Loucy (cell line): Measurements from ENCODE around the gene TP53INP2.

Experiments used
- H2AFZ ChIP-seq: fragments of 200-600 bp; sonication (generic); 2 replicates; pipeline ENCODE4 v1.6.0; 2016; ENCODE audit warnings: antibody characterized with exemption, mild to moderate bottlenecking, low read length, moderate library complexity
- H3F3A ChIP-seq: fragments of 200-600 bp; 2 replicates; pipeline ENCODE4 v1.6.0; 2016; ENCODE audit warnings: antibody characterized with exemption, low read depth, mild to moderate bottlenecking
- H3K27me3 ChIP-seq: fragments of 200-600 bp; sonication (generic); 2 replicates; pipeline ENCODE4 v1.6.1; 2014; ENCODE audit warnings: low read length, mild to moderate bottlenecking; ENCODE audit not compliant: insufficient read depth, poor library complexity, severe bottlenecking
- H3K36me3 ChIP-seq: fragments of 200-600 bp; sonication (generic); 2 replicates; pipeline ENCODE4 v1.6.1; 2016; ENCODE audit warnings: low read length; ENCODE audit not compliant: insufficient read depth
- H3K4me1 ChIP-seq: fragments of 200-600 bp; sonication (generic); 2 replicates; pipeline ENCODE4 v1.5.1; 2014; ENCODE audit warnings: low read length, mild to moderate bottlenecking; ENCODE audit not compliant: insufficient read depth, poor library complexity, severe bottlenecking
- H3K4me2 ChIP-seq: fragments of 200-600 bp; sonication (generic); 2 replicates; pipeline ENCODE4 v1.6.0; 2014; ENCODE audit warnings: antibody characterized with exemption, low read length, low read depth, mild to moderate bottlenecking; ENCODE audit not compliant: poor library complexity, severe bottlenecking
- H3K4me3 ChIP-seq: fragments of 200-600 bp; sonication (generic); 2 replicates; pipeline ENCODE4 v1.5.1; 2014; ENCODE audit warnings: low read length, mild to moderate bottlenecking, mixed read lengths; ENCODE audit not compliant: poor library complexity, severe bottlenecking
- H3K79me2 ChIP-seq: fragments of 200-600 bp; sonication (generic); 2 replicates; pipeline ENCODE4 v1.6.1; 2014; ENCODE audit warnings: low read length; ENCODE audit not compliant: insufficient read depth
- H3K9ac ChIP-seq: fragments of 200-600 bp; sonication (generic); 2 replicates; pipeline ENCODE4 v1.6.0; 2014; ENCODE audit warnings: mild to moderate bottlenecking, low read depth, low read length, moderate library complexity; ENCODE audit not compliant: poor library complexity, severe bottlenecking
- H3K9me2 ChIP-seq: fragments of 200-600 bp; sonication (generic); replicated peaks from 2 replicates; pipeline ENCODE4 v1.6.1; 2016; ENCODE audit warnings: low read depth, low read length, mixed read lengths
- H3K9me3 ChIP-seq: fragments of 200-600 bp; sonication (generic); 2 replicates; pipeline ENCODE4 v1.6.1; 2014; ENCODE audit warnings: mild to moderate bottlenecking, antibody characterized with exemption, low read length, low read depth; ENCODE audit not compliant: insufficient read depth
- H4K20me1 ChIP-seq: fragments of 200-600 bp; sonication (generic); 2 replicates; pipeline ENCODE4 v1.6.0; 2014; ENCODE audit warnings: antibody characterized with exemption, low read length, mild to moderate bottlenecking; ENCODE audit not compliant: insufficient read depth, poor library complexity, severe bottlenecking
- EZH2phosphoT487 ChIP-seq: fragments of 200-600 bp; IDR thresholded peaks from 2 replicates; pipeline ENCODE4 v1.6.1; 2018; ENCODE audit warnings: antibody characterized with exemption, mild to moderate bottlenecking, moderate library complexity, borderline replicate concordance
- TF ChIP-seq, protein P1 (sequence below): fragments of 200-600 bp; sonication (generic); conservative IDR thresholded peaks from 2 replicates; pipeline ENCODE4 v1.5.1; 2014; ENCODE audit warnings: mild to moderate bottlenecking, antibody characterized with exemption, low read length

Gene TP53INP2

DNA sequence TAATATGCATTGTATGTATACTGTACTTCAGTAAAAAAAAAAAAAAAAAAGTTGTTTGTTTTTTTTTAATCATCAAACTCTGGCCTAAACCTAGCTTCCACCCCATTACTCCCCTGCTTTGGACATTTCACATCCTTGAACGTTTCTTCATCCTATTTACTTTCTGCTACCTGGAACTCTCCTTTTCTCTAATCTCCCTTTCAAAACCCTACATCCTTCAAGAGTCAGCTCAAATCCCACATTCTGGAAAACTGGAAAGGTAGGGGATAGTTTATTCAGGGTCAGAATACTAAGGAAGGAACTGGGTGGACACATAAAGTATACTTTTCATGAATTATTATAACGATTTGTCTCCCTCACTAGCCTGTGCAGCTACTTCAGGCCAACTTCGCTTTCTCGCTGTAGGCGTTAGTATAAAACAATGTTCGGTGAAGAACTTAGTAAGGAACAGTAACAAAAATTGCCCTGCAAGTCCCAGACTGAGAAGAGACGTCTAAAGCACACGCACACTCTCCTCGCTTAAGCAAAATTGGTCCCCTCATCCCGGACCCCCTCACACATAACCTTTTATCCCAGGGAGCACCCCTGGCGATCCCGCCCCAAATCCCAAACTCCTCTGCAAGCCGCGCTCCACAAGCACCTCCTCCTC lies 28.0 kb upstream of the TP53INP2 start:
- H3K79me2 ChIP-seq = peaks cover 36% of the 10 kb centered on the region
- no peaks in the 10 kb centered on the region for H3K27me3 ChIP-seq
- H2AFZ ChIP-seq = peak overlapping the region; percentile 76
- peaks cover 8% of the 10 kb centered on the region for H4K20me1 ChIP-seq
- H3K4me3 ChIP-seq = peak overlapping the region; percentile 86
- no peaks in the 10 kb centered on the region for H3K9me3 ChIP-seq
- peak overlapping the region; percentile 85 for H3K4me2 ChIP-seq
- no peak for TF ChIP-seq EZH2phosphoT487
- TF ChIP-seq, protein P1, sequence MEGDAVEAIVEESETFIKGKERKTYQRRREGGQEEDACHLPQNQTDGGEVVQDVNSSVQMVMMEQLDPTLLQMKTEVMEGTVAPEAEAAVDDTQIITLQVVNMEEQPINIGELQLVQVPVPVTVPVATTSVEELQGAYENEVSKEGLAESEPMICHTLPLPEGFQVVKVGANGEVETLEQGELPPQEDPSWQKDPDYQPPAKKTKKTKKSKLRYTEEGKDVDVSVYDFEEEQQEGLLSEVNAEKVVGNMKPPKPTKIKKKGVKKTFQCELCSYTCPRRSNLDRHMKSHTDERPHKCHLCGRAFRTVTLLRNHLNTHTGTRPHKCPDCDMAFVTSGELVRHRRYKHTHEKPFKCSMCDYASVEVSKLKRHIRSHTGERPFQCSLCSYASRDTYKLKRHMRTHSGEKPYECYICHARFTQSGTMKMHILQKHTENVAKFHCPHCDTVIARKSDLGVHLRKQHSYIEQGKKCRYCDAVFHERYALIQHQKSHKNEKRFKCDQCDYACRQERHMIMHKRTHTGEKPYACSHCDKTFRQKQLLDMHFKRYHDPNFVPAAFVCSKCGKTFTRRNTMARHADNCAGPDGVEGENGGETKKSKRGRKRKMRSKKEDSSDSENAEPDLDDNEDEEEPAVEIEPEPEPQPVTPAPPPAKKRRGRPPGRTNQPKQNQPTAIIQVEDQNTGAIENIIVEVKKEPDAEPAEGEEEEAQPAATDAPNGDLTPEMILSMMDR = no peak
- H3K9me2 ChIP-seq = no peaks in the 10 kb centered on the region
- H3F3A ChIP-seq = no peaks in the 10 kb centered on the region
- no peaks in the 10 kb centered on the region for H3K36me3 ChIP-seq
- H3K4me1 ChIP-seq = peaks cover 21% of the 10 kb centered on the region
- peak overlapping the region; percentile 69 for H3K9ac ChIP-seq

DNA sequence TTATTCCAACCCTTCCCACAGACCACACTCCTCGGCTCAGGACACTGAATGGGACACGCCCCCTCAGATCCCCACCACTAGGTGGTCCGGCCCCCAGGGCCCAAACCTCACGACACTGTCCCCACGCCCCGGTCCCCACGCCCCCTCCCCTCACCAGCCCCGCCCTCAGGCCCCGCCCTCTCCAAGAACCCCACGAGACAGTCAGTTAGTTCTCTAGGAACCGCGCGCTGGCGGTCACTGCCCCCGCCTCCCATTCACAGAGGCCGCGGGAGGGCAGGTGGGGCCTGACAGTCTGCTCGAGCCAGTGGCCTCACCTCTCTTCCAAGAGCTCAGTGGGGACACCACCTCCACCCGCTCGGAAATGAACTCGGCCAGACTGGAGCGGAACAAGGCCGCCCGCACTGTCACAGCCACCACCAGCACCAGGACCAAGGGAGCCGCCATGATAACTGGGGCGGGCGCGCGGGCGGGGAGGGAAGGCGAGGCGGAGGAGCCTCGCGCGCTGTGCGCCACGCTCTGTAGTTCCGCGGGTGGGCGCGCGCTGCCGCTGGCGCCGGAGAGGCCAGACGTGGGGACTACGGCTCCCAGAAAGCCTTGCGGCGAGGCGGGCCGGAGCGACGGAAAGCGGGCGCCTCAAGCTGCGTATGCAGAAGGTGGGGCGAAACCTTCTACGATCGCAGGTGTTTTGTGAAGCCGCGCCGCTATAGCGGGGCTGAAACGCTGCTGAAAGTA lies 27.3 kb upstream of the TP53INP2 start, which contains the start of gene PIGU:
PIGU (minus strand) TSS at position 451 of the 732 bp plus-strand sequence; CDS start at position 444, 7 bp downstream.
- Histone ChIP-seq H4K20me1 (peaks cover 8% of the 10 kb centered on the region), H3K4me1 (peaks cover 21% of the 10 kb centered on the region), H3K36me3 (no peaks in the 10 kb centered on the region), H3K27me3 (no peaks in the 10 kb centered on the region), H3K9me2 (no peaks in the 10 kb centered on the region), H3K9ac (peak within 1 kb of the TSS; percentile 69), H3K79me2 (peaks cover 36% of the 10 kb centered on the region), H3K9me3 (no peaks in the 10 kb centered on the region), H2AFZ (peak within 1 kb of the TSS; percentile 78), H3K4me2 (peak within 1 kb of the TSS; percentile 85), H3K4me3 (peak within 1 kb of the TSS; percentile 86), H3F3A (no peaks in the 10 kb centered on the region)
- TF ChIP-seq EZH2phosphoT487 = no peak
- TF ChIP-seq, protein P1 = no peak

DNA sequence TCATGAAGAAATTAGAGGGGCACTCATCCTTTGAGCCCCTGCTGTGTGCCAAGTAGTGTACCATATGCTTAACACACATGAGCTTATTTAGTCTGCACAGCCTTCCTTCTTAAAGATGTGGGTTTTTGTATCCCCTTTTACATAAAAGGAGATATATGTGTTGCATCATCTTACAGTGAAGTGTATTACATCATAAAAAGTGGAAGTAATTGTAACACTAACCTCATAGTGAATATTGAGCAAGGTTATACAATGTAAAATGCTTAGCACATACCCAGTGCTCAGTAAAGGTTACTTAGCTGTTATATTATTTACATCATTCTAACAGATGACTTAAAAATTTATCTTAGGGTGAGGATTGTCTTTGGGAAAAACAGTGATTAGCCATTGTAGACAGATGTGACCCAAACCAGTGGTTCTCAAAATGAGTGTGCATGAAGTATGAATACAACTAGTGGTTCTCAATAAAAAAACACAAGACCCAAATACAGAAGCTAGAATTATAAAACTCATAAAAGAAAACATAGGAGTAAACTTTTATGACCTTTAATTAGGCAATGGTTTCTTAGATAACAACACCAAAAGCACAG lies 23.5 kb upstream of the TP53INP2 start:
- Histone ChIP-seq H3K4me1 (peaks cover 11% of the 10 kb centered on the region), H2AFZ (no peak overlapping the region), H3K27me3 (no peaks in the 10 kb centered on the region), H3K9ac (no peak overlapping the region), H4K20me1 (peaks cover 6% of the 10 kb centered on the region), H3F3A (no peaks in the 10 kb centered on the region), H3K9me2 (no peaks in the 10 kb centered on the region), H3K36me3 (no peaks in the 10 kb centered on the region), H3K4me2 (no peak overlapping the region), H3K4me3 (no peak overlapping the region), H3K9me3 (no peaks in the 10 kb centered on the region), H3K79me2 (peaks cover 16% of the 10 kb centered on the region)
- TF ChIP-seq, protein P1 = no peak
- TF ChIP-seq EZH2phosphoT487 = no peak
